ENCODE data around the gene GRAP. TPM values are rescaled to one million over a fixed set of nuclear protein-coding genes. Genes with fewer than 3 reads are reported as not detected.

Gene GRAP
- total RNA-seq, 4 donors from 2014 or later, result 2.1 to 4.1 (median 3.5) TPM

GRCh38 chr17:19024101-19025078, 22.4 kb downstream of the GRAP start:
- 88% methylated on average over 21 of the region's 22 CpGs for WGBS
- peaks cover 0 to 3% (median 0%) of the 10 kb centered on the region in 4 donors for H3K36me3 ChIP-seq
- intact Hi-C loops (cut with DNase I), result no loop called here
- H3K27me3 ChIP-seq, result no peaks in the 10 kb centered on the region
- TF ChIP-seq, protein P1, sequence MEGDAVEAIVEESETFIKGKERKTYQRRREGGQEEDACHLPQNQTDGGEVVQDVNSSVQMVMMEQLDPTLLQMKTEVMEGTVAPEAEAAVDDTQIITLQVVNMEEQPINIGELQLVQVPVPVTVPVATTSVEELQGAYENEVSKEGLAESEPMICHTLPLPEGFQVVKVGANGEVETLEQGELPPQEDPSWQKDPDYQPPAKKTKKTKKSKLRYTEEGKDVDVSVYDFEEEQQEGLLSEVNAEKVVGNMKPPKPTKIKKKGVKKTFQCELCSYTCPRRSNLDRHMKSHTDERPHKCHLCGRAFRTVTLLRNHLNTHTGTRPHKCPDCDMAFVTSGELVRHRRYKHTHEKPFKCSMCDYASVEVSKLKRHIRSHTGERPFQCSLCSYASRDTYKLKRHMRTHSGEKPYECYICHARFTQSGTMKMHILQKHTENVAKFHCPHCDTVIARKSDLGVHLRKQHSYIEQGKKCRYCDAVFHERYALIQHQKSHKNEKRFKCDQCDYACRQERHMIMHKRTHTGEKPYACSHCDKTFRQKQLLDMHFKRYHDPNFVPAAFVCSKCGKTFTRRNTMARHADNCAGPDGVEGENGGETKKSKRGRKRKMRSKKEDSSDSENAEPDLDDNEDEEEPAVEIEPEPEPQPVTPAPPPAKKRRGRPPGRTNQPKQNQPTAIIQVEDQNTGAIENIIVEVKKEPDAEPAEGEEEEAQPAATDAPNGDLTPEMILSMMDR (IDR thresholded peaks at IDR 0.05), result no peak
- TF ChIP-seq POLR2A (IDR thresholded peaks at IDR 0.05; ENCODE audit: low read depth), result no peak
- no peak for TF ChIP-seq POLR2AphosphoS5 (IDR thresholded peaks at IDR 0.05)
- no peak for TF ChIP-seq EP300 (IDR thresholded peaks at IDR 0.05)
- H3K9me3 ChIP-seq, result no peaks in the 10 kb centered on the region
- no peaks in the 10 kb centered on the region for H3K4me1 ChIP-seq
- DNase-seq (ENCODE audit: extremely low spot score), result no peak
- no peak overlapping the region for H3K27ac ChIP-seq (replicated peaks in 1 of 4)
- no peak overlapping the region for H3K4me3 ChIP-seq

GRCh38 chr17:19023209-19023999, 23.4 kb downstream of the GRAP start:
- 83% methylated on average over 2 of the region's 9 CpGs for WGBS
- DNase-seq (ENCODE audit: extremely low spot score), result no peak
- Histone ChIP-seq H3K4me3 (no peak overlapping the region), H3K9me3 (no peaks in the 10 kb centered on the region), H3K36me3 (peaks cover 0 to 3% (median 0%) of the 10 kb centered on the region in 4 donors), H3K27ac (replicated peaks in 1 of 4) (no peak overlapping the region), H3K4me1 (no peaks in the 10 kb centered on the region), H3K27me3 (no peaks in the 10 kb centered on the region)
- intact Hi-C loops (cut with DNase I), result no loop called here
- no peak for TF ChIP-seq EP300 (IDR thresholded peaks at IDR 0.05)
- TF ChIP-seq, protein P1 (IDR thresholded peaks at IDR 0.05), result no peak
- no peak for TF ChIP-seq POLR2A (IDR thresholded peaks at IDR 0.05; ENCODE audit: low read depth)
- TF ChIP-seq POLR2AphosphoS5 (IDR thresholded peaks at IDR 0.05), result no peak

GRCh38 chr17:19022747-19023146, 24.0 kb downstream of the GRAP start:
- 93% methylated on average over 5 of the region's 6 CpGs for WGBS
- peaks cover 0 to 3% (median 0%) of the 10 kb centered on the region in 4 donors for H3K36me3 ChIP-seq
- H3K4me3 ChIP-seq, result no peak overlapping the region
- no peaks in the 10 kb centered on the region for H3K9me3 ChIP-seq
- H3K4me1 ChIP-seq, result no peaks in the 10 kb centered on the region
- H3K27me3 ChIP-seq, result no peaks in the 10 kb centered on the region
- intact Hi-C loops (cut with DNase I), result no loop called here
- no peak for TF ChIP-seq POLR2AphosphoS5 (IDR thresholded peaks at IDR 0.05)
- no peak for TF ChIP-seq POLR2A (IDR thresholded peaks at IDR 0.05; ENCODE audit: low read depth)
- TF ChIP-seq, protein P1 (IDR thresholded peaks at IDR 0.05), result no peak
- no peak for TF ChIP-seq EP300 (IDR thresholded peaks at IDR 0.05)
- no peak overlapping the region for H3K27ac ChIP-seq (replicated peaks in 1 of 4)
- DNase-seq (ENCODE audit: extremely low spot score), result no peak

GRCh38 chr17:19022128-19022527, 24.6 kb downstream of the GRAP start:
- H3K27ac ChIP-seq (replicated peaks in 1 of 4), result no peak overlapping the region
- H3K4me1 ChIP-seq, result no peaks in the 10 kb centered on the region
- DNase-seq (ENCODE audit: extremely low spot score), result no peak
- no peaks in the 10 kb centered on the region for H3K9me3 ChIP-seq
- intact Hi-C loops (cut with DNase I), result no loop called here
- H3K36me3 ChIP-seq, result peaks cover 0 to 3% (median 0%) of the 10 kb centered on the region in 4 donors
- TF ChIP-seq POLR2A (IDR thresholded peaks at IDR 0.05; ENCODE audit: low read depth), result no peak
- TF ChIP-seq, protein P1 (IDR thresholded peaks at IDR 0.05), result no peak
- no peak for TF ChIP-seq EP300 (IDR thresholded peaks at IDR 0.05)
- TF ChIP-seq POLR2AphosphoS5 (IDR thresholded peaks at IDR 0.05), result no peak
- 67% methylated on average over 1 of the region's 5 CpGs for WGBS
- H3K4me3 ChIP-seq, result no peak overlapping the region
- no peaks in the 10 kb centered on the region for H3K27me3 ChIP-seq

Measured in esophagus muscularis mucosa (tissue), 4 donors.